SK-N-SH treated with all-trans-retinoic acid at 6 μM for 48 hours (cell line): Measurements from ENCODE around the gene FBL.

Experiments
- ARNTL ChIP-seq: fragments of 450-650 bp; formaldehyde crosslinking; IDR thresholded peaks from 2 replicates; pipeline ENCODE4 v1.5.0; 2020; ENCODE audit warnings: low read depth, mild to moderate bottlenecking, moderate library complexity, borderline replicate concordance
- ESRRG ChIP-seq: fragments of 250-450 bp; sonication (Bioruptor Pico); IDR thresholded peaks from 2 replicates; pipeline ENCODE4 v1.6.1; 2021; ENCODE audit warnings: mild to moderate bottlenecking
- OSR1 ChIP-seq: fragments of 250-450 bp; sonication (Bioruptor Pico); IDR thresholded peaks from 2 replicates; pipeline ENCODE4 v1.8.0; 2022; ENCODE audit warnings: moderate library complexity, mild to moderate bottlenecking, inconsistent platforms
- RARB ChIP-seq: fragments of 250-450 bp; sonication (Bioruptor Pico); IDR thresholded peaks from 2 replicates; pipeline ENCODE4 v1.8.0; 2021; ENCODE audit warnings: mild to moderate bottlenecking, moderate library complexity
- TCF4 ChIP-seq: fragments of 250-450 bp; sonication (Bioruptor Pico); IDR thresholded peaks from 2 replicates; pipeline ENCODE4 v1.8.0; 2021; ENCODE audit warnings: mild to moderate bottlenecking, moderate library complexity, borderline replicate concordance
- TSHZ2 ChIP-seq: fragments of 250-450 bp; sonication (Bioruptor Pico); IDR thresholded peaks from 2 replicates; pipeline ENCODE4 v1.5.0; 2020; ENCODE audit warnings: mild to moderate bottlenecking, moderate library complexity
- ZFP3 ChIP-seq: fragments of 250-450 bp; sonication (Bioruptor Pico); IDR thresholded peaks from 2 replicates; pipeline ENCODE4 v1.5.0; 2020; ENCODE audit warnings: mild to moderate bottlenecking, moderate library complexity
- ZFP30 ChIP-seq: fragments of 450-650 bp; formaldehyde crosslinking; IDR thresholded peaks from 2 replicates; pipeline ENCODE4 v1.5.0; 2022; ENCODE audit warnings: mild to moderate bottlenecking, moderate library complexity

GRCh38 chr19:39867133-39867532, 21.0 kb upstream of the FBL start:
- TF ChIP-seq ARNTL (no peak), TSHZ2 (CRISPR knock-in tag) (no peak), ZFP30 (CRISPR knock-in tag) (no peak), OSR1 (CRISPR knock-in tag) (no peak), ESRRG (CRISPR knock-in tag) (no peak), ZFP3 (CRISPR knock-in tag) (no peak), TCF4 (CRISPR knock-in tag) (no peak), RARB (CRISPR knock-in tag) (no peak)
